ENCODE measurements around the gene BAIAP3. TPM values are rescaled to one million over a fixed set of nuclear protein-coding genes. Genes with fewer than 3 reads are reported as not detected.

The BAIAP3 gene
- total RNA-seq, 1 experiment from 2014 or later = 6.8 TPM

DNA sequence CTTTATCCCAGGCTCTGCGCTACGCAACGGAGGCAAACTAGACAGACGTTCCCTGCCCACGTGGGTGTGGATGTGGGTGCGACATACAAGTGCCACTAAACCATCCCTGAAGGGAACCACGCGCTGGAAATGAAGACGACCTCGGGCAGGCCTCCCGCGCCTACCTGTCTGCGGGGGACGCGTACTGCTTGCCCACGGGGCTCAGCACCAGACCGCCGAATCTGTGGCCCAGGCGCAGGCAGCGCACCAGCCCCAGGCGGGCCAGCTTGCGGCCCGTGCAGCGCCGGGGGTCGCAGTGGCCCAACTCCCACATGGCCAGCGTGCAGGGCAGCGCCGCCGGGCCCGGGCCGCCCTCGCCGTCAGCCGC, 17.8 kb downstream of the BAIAP3 start:
- Histone ChIP-seq H3T11ph (ENCODE audit: low read length) (no peak overlapping the region), H2BK12ac (ENCODE audit: insufficient read length, low read depth, low read length) (no peak overlapping the region), H2AFZ (ENCODE audit: low read length) (no peak overlapping the region), H3K4me1 (ENCODE audit: insufficient read depth, low read length) (no peaks in the 10 kb centered on the region), H4K91ac (ENCODE audit: insufficient read length, low read depth, low read length) (no peak overlapping the region), H3K23me2 (ENCODE audit: insufficient read length, low read depth, low read length, poor library complexity, severe bottlenecking) (peaks cover 3% of the 10 kb centered on the region), H4K20me1 (ENCODE audit: control insufficient read depth, insufficient read depth, insufficient read length) (no peaks in the 10 kb centered on the region), H3K14ac (ENCODE audit: insufficient read depth, low read length) (no peak overlapping the region; the same call in 1 of the 2 replicates), H3K9me3 (ENCODE audit: control insufficient read depth, low read depth, low read length) (no peaks in the 10 kb centered on the region), H3K27me3 (ENCODE audit: insufficient read depth, low read length) (no peaks in the 10 kb centered on the region), H3K79me1 (ENCODE audit: insufficient read depth, low read depth, low read length, poor library complexity, severe bottlenecking) (no peaks in the 10 kb centered on the region), H3K79me2 (ENCODE audit: insufficient read depth, low read length) (peaks cover 2% of the 10 kb centered on the region; the same call in 1 of the 2 replicates), H3K23ac (ENCODE audit: insufficient read length, low read depth, low read length) (no peak overlapping the region), H2BK120ac (ENCODE audit: low read depth, low read length, poor library complexity, severe bottlenecking) (no peak overlapping the region), H3K27ac (ENCODE audit: insufficient read length, low read depth, low read length) (no peak overlapping the region), H3K56ac (ENCODE audit: insufficient read length, low read depth, low read length) (no peak overlapping the region), H2BK5ac (ENCODE audit: insufficient read length, low read length) (no peak overlapping the region), H4K5ac (ENCODE audit: insufficient read length, low read depth, low read length) (no peak overlapping the region), H4K8ac (replicated peaks; ENCODE audit: insufficient read length, low read depth, low read length) (no peak overlapping the region), H2BK15ac (ENCODE audit: low read depth, low read length) (no peak overlapping the region), H2BK20ac (ENCODE audit: low read depth, low read length, poor library complexity, severe bottlenecking) (no peak overlapping the region), H3K4ac (ENCODE audit: low read depth, low read length) (no peak overlapping the region), H3K4me2 (ENCODE audit: insufficient read depth, insufficient read length, low read length) (peak overlapping the region; percentile 64), H3K18ac (ENCODE audit: insufficient read length, low read depth, low read length) (no peak overlapping the region), H3K9ac (ENCODE audit: extremely low read depth, insufficient read length, low read length) (peak overlapping the region; percentile 7), H2AK5ac (ENCODE audit: insufficient read length, low read length) (no peak overlapping the region)
- no CpG with 5 or more reads among the region's 35 CpGs for WGBS (ENCODE audit: extremely low coverage, insufficient read length, low lambda C conversion rate)
- no peaks in the 10 kb centered on the region for H3K27me3 Mint-ChIP-seq (ENCODE audit: low read depth)
- DNase-seq = no peak
- peaks cover 3 to 18% (median 12%) of the 10 kb centered on the region in 3 experiments; a peak in 5 of 7 replicates for H3K36me3 Mint-ChIP-seq (ENCODE audit: insufficient read depth in 1 of 3, low read depth in 3 of 3)
- H3K9me3 Mint-ChIP-seq = no peaks in the 10 kb centered on the region; a peak in 1 of 5 replicates
- TF ChIP-seq, protein P1, sequence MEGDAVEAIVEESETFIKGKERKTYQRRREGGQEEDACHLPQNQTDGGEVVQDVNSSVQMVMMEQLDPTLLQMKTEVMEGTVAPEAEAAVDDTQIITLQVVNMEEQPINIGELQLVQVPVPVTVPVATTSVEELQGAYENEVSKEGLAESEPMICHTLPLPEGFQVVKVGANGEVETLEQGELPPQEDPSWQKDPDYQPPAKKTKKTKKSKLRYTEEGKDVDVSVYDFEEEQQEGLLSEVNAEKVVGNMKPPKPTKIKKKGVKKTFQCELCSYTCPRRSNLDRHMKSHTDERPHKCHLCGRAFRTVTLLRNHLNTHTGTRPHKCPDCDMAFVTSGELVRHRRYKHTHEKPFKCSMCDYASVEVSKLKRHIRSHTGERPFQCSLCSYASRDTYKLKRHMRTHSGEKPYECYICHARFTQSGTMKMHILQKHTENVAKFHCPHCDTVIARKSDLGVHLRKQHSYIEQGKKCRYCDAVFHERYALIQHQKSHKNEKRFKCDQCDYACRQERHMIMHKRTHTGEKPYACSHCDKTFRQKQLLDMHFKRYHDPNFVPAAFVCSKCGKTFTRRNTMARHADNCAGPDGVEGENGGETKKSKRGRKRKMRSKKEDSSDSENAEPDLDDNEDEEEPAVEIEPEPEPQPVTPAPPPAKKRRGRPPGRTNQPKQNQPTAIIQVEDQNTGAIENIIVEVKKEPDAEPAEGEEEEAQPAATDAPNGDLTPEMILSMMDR (conservative IDR thresholded peaks at IDR 0.05) = no peak
- H3K4me3 Mint-ChIP-seq = peak overlapping the region; percentile 84 to 87
- H3K27ac Mint-ChIP-seq = no peak overlapping the region
- H3K4me1 Mint-ChIP-seq = peaks cover 4 to 9% of the 10 kb centered on the region in 2 experiments

Measured in H9 (cell line).